ENCODE results near the gene REEP6. TPM values are rescaled to one million over a fixed set of nuclear protein-coding genes. Genes with fewer than 3 reads are reported as not detected.

The REEP6 gene
- total and polyA plus RNA-seq, 2 of the 4 experiments (the other 2 are of a cell fraction), result 1.3 to 2.2 TPM

DNA sequence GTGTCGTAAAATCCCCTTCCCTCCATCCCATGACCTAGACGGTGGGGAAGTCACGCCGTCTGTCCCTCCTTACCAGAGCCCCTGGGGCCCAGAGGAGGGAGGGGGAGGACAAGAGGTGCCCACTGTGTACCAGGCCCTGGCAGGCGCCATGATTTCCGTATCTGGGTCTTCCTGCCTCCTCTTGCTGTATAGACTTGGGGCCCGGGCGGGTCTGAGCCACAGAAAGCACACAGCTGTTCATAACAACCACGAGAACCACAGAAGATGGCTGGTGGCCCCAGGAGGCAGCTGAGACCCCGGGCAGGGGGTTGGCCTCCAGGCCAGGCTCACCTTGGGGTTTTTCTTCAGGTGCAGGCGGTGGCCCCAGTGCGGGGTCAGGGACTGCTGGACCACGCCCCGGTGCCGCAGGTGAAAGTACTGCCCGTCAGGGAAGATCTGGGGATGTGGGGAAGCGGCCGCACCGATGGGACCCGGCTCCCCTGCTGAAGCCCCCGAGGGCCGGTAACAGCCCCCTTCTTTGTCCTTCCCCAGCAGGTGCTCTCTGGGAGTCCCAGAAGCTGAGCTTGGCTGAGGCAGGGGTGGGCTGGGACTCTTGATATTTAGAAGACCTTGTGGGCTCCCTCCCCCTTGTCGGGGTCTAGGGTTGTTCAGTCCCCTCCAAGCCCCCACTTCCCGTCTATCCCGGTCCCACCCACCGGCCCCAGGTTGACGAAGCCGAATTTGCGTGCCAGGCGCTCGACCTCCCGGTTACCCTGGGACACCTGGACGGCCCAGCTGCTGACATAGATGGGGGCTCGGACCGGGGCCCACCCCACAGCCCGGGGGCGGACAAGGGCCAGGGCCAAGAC is 1.3 kb upstream of the REEP6 start:
- WGBS, 2 experiments (ENCODE audit: extremely low coverage in 2 of 2, insufficient read length in 1 of 2), result 31% methylated on average over 13 of the region's 37 CpGs; no CpG with 5 or more reads in 1 of the 2 experiments
- Histone ChIP-seq H3K9me3 (ENCODE audit: control insufficient read depth, insufficient read depth, low read length) (no peaks in the 10 kb centered on the region), H3K9ac (ENCODE audit: low read depth, low read length) (peak overlapping the region; percentile 66), H3K18ac (ENCODE audit: low read depth, low read length) (no peak overlapping the region), H3K79me1 (ENCODE audit: low read depth in 1 of 2, low read length in 2 of 2) (no peaks in the 10 kb centered on the region), H4K8ac (ENCODE audit: low read depth in 2 of 2, low read length in 2 of 2) (peak overlapping the region in 1 of 2 experiments; percentile 83; a peak in 2 of 4 replicates), H2AFZ (replicated peaks; ENCODE audit: low read length, poor library complexity) (peak overlapping the region; percentile 99), H3K4me2 (ENCODE audit: low read depth, low read length) (peak overlapping the region; percentile 73), H3K36me3 (ENCODE audit: control insufficient read depth, insufficient read depth, low read length) (no peaks in the 10 kb centered on the region), H3K4ac (ENCODE audit: low read depth, low read length) (peak overlapping the region; percentile 77), H3K14ac (replicated peaks; ENCODE audit: low read depth, low read length) (peak overlapping the region; percentile 73), H2AK5ac (ENCODE audit: low read depth, low read length) (no peak overlapping the region; the same call in 1 of the 2 replicates), H4K20me1 (ENCODE audit: insufficient read depth, low read length) (peaks cover 3% of the 10 kb centered on the region; the same call in 1 of the 2 replicates), H4K5ac (ENCODE audit: low read depth, low read length) (peak overlapping the region; percentile 12), H2AK9ac (replicated peaks; ENCODE audit: low read depth, low read length, poor library complexity) (peak overlapping the region; percentile 93), H2BK20ac (ENCODE audit: low read depth, low read length) (no peak overlapping the region), H2BK120ac (ENCODE audit: low read depth, low read length) (peak overlapping the region; percentile 60), H3K27ac (ENCODE audit: insufficient read depth, low read length) (peak overlapping the region; percentile 68), H3K4me1 (ENCODE audit: control insufficient read depth, insufficient read depth, low read length) (peaks cover 9% of the 10 kb centered on the region), H3K27me3 (ENCODE audit: control insufficient read depth, insufficient read depth, low read length) (peaks cover 10% of the 10 kb centered on the region; the same call in 1 of the 2 replicates), H2BK15ac (ENCODE audit: low read depth, low read length) (no peak overlapping the region), H2BK5ac (ENCODE audit: low read depth, low read length, poor library complexity, severe bottlenecking) (peak overlapping the region; percentile 47), H3K9me1 (ENCODE audit: insufficient read depth, low read length) (no peaks in the 10 kb centered on the region), H3K23ac (ENCODE audit: low read depth, low read length) (no peak overlapping the region), H4K91ac (ENCODE audit: insufficient read depth, low read depth, low read length) (peak overlapping the region; percentile 43; the same call in 1 of the 2 replicates), H3K56ac (ENCODE audit: extremely low read depth, insufficient read depth, low read length) (no peak overlapping the region), H3K4me3 (ENCODE audit: insufficient read depth, low read depth, low read length) (peak overlapping the region; percentile 58)
- in situ Hi-C loops (cut with MboI; ENCODE audit: low sequenced_read_pairs) (no loop called here), intact Hi-C loops (cut with micrococcal nuclease) (no loop called here), dilution Hi-C loops (cut with HindIII; ENCODE audit: low sequenced_read_pairs, unreplicated experiment) (no loop called here)
- ChIA-PET POLR2A (ENCODE audit: unreplicated experiment) (no interaction called here), CTCF (no interaction called here)
- BruUV-seq (replicated peaks), result no TSS peak
- no peak for TF ChIP-seq NFE2L2 (IDR thresholded peaks at IDR 0.05; ENCODE audit: low read depth, low read length)
- TF ChIP-seq, protein P1, sequence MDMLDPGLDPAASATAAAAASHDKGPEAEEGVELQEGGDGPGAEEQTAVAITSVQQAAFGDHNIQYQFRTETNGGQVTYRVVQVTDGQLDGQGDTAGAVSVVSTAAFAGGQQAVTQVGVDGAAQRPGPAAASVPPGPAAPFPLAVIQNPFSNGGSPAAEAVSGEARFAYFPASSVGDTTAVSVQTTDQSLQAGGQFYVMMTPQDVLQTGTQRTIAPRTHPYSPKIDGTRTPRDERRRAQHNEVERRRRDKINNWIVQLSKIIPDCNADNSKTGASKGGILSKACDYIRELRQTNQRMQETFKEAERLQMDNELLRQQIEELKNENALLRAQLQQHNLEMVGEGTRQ (IDR thresholded peaks at IDR 0.05; ENCODE audit: low read depth, low read length), result no peak
- TF ChIP-seq, protein P2, sequence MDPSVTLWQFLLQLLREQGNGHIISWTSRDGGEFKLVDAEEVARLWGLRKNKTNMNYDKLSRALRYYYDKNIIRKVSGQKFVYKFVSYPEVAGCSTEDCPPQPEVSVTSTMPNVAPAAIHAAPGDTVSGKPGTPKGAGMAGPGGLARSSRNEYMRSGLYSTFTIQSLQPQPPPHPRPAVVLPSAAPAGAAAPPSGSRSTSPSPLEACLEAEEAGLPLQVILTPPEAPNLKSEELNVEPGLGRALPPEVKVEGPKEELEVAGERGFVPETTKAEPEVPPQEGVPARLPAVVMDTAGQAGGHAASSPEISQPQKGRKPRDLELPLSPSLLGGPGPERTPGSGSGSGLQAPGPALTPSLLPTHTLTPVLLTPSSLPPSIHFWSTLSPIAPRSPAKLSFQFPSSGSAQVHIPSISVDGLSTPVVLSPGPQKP (IDR thresholded peaks at IDR 0.05; ENCODE audit: borderline replicate concordance, low read depth, low read length), result no peak
- no peak for TF ChIP-seq SMC3 (IDR thresholded peaks at IDR 0.05; ENCODE audit: low read depth, low read length)
- no peak for TF ChIP-seq CHD1 (IDR thresholded peaks at IDR 0.05; ENCODE audit: low read depth, low read length)
- TF ChIP-seq RFX5 (IDR thresholded peaks at IDR 0.05; ENCODE audit: low read depth, low read length), result no peak
- TF ChIP-seq CEBPB (IDR thresholded peaks at IDR 0.05; ENCODE audit: low read depth, low read length), result no peak
- TF ChIP-seq, protein P3, sequence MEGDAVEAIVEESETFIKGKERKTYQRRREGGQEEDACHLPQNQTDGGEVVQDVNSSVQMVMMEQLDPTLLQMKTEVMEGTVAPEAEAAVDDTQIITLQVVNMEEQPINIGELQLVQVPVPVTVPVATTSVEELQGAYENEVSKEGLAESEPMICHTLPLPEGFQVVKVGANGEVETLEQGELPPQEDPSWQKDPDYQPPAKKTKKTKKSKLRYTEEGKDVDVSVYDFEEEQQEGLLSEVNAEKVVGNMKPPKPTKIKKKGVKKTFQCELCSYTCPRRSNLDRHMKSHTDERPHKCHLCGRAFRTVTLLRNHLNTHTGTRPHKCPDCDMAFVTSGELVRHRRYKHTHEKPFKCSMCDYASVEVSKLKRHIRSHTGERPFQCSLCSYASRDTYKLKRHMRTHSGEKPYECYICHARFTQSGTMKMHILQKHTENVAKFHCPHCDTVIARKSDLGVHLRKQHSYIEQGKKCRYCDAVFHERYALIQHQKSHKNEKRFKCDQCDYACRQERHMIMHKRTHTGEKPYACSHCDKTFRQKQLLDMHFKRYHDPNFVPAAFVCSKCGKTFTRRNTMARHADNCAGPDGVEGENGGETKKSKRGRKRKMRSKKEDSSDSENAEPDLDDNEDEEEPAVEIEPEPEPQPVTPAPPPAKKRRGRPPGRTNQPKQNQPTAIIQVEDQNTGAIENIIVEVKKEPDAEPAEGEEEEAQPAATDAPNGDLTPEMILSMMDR (conservative IDR thresholded peaks at IDR 0.05; ENCODE audit: low read depth, low read length), result no peak
- TF ChIP-seq MAZ (IDR thresholded peaks at IDR 0.05; ENCODE audit: borderline replicate concordance, low read depth, low read length), result no peak
- TF ChIP-seq RAD21 (IDR thresholded peaks at IDR 0.05; ENCODE audit: low read length), result no peak
- TF ChIP-seq POLR2A (IDR thresholded peaks at IDR 0.05; ENCODE audit: low read depth, low read length), result no peak
- TF ChIP-seq RCOR1 (IDR thresholded peaks at IDR 0.05; ENCODE audit: insufficient replicate concordance, low read length), result no peak
- ATAC-seq (ENCODE audit: low read depth), result no peak
- no peak for DNase-seq
